Bronchial epithelial cell (primary cell): ENCODE data around the gene KCNG2. TPM values are rescaled to one million over a fixed set of nuclear protein-coding genes. Genes with fewer than 3 reads are reported as not detected.

Experiments used
- DNase-seq: peaks from one replicate; pipeline ENCODE4 v3.0.0-alpha.2; 2010; ENCODE audit warnings: low read depth
- FAIRE-seq: peaks from 2 replicates; lab custom pipeline; 2011; peaks lifted over from hg19 to GRCh38; lab: Jason Lieb, UNC
- H3K27me3 ChIP-seq: 2 replicates; pipeline ENCODE4 v1.5.1; 2011; ENCODE audit warnings: low read length; ENCODE audit not compliant: control insufficient read depth, insufficient read depth
- H3K36me3 ChIP-seq: 2 replicates; pipeline ENCODE4 v1.5.1; 2011; ENCODE audit warnings: low read length; ENCODE audit not compliant: control insufficient read depth, insufficient read depth
- H3K4me3 ChIP-seq: 2 replicates; pipeline ENCODE4 v1.5.1; 2011; ENCODE audit warnings: mild to moderate bottlenecking, low read depth, low read length, control low read depth
- total RNA-seq: library from RNA; depleted of rRNA; stranded (reverse); fragments of >200 nt; gene quantifications from 2 replicates; pipeline ENCODE4 v1.2.1, GENCODE V29; 2014
- TF ChIP-seq, protein P1 (sequence below): IDR thresholded peaks from 2 replicates; pipeline ENCODE4 v1.5.1; 2011; ENCODE audit warnings: mild to moderate bottlenecking, moderate library complexity, low read length, control low read depth, inconsistent platforms; ENCODE audit not compliant: insufficient read depth, severe bottlenecking

KCNG2 gene
- total RNA-seq, 1 donor from 2014 or later, result not detected

DNA sequence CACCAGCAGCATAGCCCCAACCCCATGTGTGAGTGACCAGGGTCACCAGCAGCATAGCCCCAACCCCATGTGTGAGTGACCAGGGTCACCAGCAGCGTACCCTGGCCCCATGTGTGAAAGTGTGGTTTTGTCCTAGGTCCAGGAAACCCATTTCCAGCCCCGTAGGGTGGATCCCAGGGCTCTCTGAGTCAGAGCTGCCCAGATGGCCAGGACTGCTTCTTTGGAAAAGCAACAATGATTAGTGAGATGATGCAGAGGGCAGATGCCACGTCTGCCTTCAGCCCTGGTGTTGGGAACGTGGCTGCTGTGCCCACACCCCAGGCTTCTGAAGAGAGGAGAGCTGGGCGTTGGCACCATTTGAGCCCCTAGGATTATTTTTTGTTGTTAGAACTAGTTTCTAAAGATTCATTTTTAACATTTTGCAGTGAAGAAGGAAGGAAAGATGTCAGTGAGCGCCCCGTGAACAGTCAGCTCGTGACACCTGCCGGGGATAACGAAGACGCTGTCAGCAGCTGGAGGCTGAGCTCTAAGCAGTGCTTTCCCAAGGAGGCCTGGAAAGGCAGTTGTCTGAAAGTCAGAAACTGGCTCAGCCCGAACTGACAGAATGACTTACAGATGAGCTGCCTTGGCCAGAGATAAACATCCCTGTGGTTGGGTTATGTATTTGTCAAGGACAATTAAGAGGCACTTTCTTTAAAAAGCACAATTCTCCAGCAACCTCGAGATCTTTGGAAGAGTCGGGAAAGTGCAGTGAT, 32.1 kb upstream of the KCNG2 start:
- DNase-seq, result no peak
- no peaks in the 10 kb centered on the region for H3K27me3 ChIP-seq
- FAIRE-seq, result no peak
- no peak overlapping the region for H3K4me3 ChIP-seq
- H3K36me3 ChIP-seq, result no peaks in the 10 kb centered on the region
- TF ChIP-seq, protein P1, sequence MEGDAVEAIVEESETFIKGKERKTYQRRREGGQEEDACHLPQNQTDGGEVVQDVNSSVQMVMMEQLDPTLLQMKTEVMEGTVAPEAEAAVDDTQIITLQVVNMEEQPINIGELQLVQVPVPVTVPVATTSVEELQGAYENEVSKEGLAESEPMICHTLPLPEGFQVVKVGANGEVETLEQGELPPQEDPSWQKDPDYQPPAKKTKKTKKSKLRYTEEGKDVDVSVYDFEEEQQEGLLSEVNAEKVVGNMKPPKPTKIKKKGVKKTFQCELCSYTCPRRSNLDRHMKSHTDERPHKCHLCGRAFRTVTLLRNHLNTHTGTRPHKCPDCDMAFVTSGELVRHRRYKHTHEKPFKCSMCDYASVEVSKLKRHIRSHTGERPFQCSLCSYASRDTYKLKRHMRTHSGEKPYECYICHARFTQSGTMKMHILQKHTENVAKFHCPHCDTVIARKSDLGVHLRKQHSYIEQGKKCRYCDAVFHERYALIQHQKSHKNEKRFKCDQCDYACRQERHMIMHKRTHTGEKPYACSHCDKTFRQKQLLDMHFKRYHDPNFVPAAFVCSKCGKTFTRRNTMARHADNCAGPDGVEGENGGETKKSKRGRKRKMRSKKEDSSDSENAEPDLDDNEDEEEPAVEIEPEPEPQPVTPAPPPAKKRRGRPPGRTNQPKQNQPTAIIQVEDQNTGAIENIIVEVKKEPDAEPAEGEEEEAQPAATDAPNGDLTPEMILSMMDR, result no peak

DNA sequence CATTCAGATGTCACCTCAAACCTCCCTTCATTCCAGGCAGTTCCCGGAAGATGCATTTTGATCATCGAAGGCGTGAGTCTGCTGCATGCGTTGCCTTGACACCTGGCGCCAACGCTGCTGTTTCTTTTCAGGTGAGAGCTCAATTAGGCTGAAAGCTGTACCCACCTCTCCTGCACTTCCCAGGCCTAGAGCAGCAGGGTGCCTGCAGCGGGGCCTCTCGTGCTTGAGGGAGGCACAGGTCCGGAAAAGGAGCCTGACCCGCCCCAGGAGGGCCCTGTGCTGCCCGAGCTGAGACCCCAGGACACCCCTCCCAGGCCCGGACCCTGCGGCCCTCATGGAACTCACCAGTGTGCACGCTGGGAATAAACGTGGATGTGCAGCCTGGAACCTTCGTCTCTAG, 31.4 kb upstream of the KCNG2 start:
- DNase-seq, result no peak
- H3K36me3 ChIP-seq, result no peaks in the 10 kb centered on the region
- no peak for FAIRE-seq
- H3K27me3 ChIP-seq, result no peaks in the 10 kb centered on the region
- TF ChIP-seq, protein P1, result no peak
- no peak overlapping the region for H3K4me3 ChIP-seq

DNA sequence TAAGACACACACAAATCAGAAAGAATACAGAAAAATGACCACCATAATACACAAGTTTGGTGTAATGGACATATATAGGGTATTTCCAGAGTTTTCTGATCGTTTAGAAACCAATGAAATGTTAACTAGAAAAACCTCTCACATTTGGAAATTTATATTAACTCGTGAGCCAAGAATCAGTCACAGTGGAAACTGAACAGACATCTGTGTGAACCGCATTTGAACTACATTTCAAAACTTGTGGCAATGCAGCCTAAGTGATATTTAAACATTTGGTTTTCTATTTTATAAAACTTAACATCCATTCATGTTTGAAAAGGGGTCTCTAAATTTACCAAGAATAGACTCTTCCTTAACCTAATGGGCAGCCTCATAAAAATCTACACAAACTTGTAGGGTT, 29.0 kb upstream of the KCNG2 start:
- no peaks in the 10 kb centered on the region for H3K27me3 ChIP-seq
- FAIRE-seq, result no peak

DNA sequence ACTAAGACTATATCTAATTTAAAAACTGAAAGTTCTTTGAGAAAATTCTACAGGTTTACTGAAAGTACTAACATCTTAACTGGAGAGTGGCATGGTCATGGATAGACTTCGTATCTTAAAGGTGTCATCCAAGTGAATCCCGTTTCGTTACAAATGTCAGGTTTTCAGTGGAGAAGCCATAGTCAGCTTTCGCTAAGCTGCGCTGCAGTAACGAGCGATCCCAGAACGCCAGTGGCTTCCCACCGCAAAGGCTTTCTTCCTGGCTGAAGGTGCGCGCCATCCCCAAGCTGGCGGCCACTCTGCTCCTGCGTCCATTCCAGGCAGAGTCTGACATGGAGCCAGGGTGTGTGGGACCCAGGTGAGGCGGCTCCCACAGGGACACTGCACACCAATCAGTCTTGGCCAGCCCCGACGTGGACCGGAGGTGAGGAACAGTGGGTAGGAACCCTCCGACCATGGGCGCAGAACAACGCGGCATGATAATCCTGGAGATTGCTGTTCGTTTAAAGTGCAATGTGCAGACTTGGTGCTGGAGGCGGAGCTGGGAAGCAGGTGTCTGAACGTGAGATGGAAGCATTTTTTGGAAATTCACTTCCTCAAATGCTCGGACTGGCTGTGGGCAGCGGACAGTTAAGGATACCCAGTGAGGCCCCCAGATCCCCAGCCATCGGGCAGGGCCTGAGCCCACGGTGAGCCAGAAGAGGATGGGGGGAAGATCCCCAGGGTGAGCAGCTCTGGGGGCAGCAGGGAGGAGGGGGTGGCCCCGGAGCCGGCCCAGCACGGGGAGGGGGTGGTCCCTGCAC, 27.8 kb upstream of the KCNG2 start:
- Histone ChIP-seq H3K27me3 (no peaks in the 10 kb centered on the region), H3K4me3 (no peak overlapping the region), H3K36me3 (no peaks in the 10 kb centered on the region)
- FAIRE-seq, result no peak
- DNase-seq, result no peak
- TF ChIP-seq, protein P1, result no peak

More for the DNA sequence above, 29.0 kb upstream of the KCNG2 start:
- no peak overlapping the region for H3K4me3 ChIP-seq
- TF ChIP-seq, protein P1, result no peak
- no peaks in the 10 kb centered on the region for H3K36me3 ChIP-seq
- DNase-seq, result no peak

DNA sequence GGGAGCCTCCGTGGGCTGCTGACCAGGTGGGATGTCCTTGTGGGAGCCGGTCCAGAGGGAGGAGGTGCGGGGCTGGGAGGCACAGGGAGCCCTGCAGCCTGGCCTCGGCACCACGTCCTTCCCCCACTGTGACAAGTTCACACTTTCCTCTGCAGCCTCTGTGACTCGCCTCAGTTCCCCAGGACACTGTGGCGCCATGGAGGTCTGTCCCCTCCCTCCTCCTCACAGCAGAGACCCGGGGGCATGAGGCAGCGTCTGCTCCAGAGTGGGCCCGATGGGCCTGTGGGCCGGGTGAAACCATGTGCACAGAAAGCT, 27.3 kb upstream of the KCNG2 start:
- H3K4me3 ChIP-seq, result no peak overlapping the region
- TF ChIP-seq, protein P1, result no peak
- FAIRE-seq, result no peak

More for the DNA sequence above, 27.3 kb upstream of the KCNG2 start:
- Histone ChIP-seq H3K27me3 (no peaks in the 10 kb centered on the region), H3K36me3 (no peaks in the 10 kb centered on the region)
- DNase-seq, result no peak
